Mesothelial cell of epicardium (in vitro differentiated cells): ENCODE measurements around the gene TMEM178B. TPM values are rescaled to one million over a fixed set of nuclear protein-coding genes. Genes with fewer than 3 reads are reported as not detected.
"Not testable (repeated sequence)": the region's sequence is repeated elsewhere in the genome, so short reads cannot be mapped to it uniquely, and the experiment has no call there.

Source experiments
- DNase-seq, 2 experiments: peaks; one replicate each; pipeline ENCODE4 v3.0.0; 2021; ENCODE audit warnings: low spot score in 2 of 2; ENCODE audit not compliant: unreplicated experiment in 2 of 2
- H3K27ac Mint-ChIP-seq: 2 replicates; pipeline ENCODE4 v1.8.0; 2021; ENCODE audit warnings: mixed read lengths
- H3K27me3 Mint-ChIP-seq: 2 replicates; pipeline ENCODE4 v1.8.0; 2021; ENCODE audit warnings: low read depth, mixed read lengths
- H3K36me3 Mint-ChIP-seq: 2 replicates; pipeline ENCODE4 v1.8.0; 2021; ENCODE audit warnings: mixed read lengths
- H3K4me1 Mint-ChIP-seq: 2 replicates; pipeline ENCODE4 v1.8.0; 2021; ENCODE audit warnings: mixed read lengths
- H3K4me3 Mint-ChIP-seq: 2 replicates; pipeline ENCODE4 v1.8.0; 2021; ENCODE audit warnings: mild to moderate bottlenecking, moderate library complexity, mixed read lengths
- H3K9me3 Mint-ChIP-seq: 2 replicates; pipeline ENCODE4 v1.8.0; 2021; ENCODE audit warnings: mixed read lengths
- total RNA-seq: library from RNA; stranded (reverse); gene quantifications from 3 replicates; pipeline ENCODE4 v1.2.1, GENCODE V29; 2021
- TF ChIP-seq, protein P1 (sequence below): fragments of 200-600 bp; sonication (generic); IDR thresholded peaks from one replicate; pipeline ENCODE4 v1.5.0; 2021; ENCODE audit warnings: antibody characterized with exemption; ENCODE audit not compliant: unreplicated experiment

Gene TMEM178B
- total RNA-seq, 1 donor from 2014 or later = 0.16 TPM

DNA sequence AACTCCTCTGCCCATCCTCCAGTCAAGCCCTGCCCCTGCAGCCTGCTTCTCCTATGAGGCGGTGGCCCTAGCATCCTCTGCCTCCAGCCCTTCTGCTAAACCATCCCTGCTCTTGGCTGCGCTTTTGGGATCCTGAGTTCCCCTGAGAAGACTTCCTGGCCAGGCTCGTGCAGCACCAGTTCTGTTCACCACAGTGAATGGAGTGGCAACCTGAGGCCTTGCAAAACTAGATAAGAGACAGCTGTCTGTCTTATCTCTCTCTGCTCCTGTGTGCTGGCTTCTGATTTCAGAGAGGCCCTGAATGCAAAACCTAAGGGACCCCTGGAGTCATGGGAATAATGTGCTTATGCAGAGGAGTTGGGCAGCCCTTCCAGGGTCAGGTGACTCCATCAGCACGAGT lies 119.2 kb downstream of the TMEM178B start:
- DNase-seq = no peak
- no peak overlapping the region for H3K4me3 Mint-ChIP-seq
- H3K36me3 Mint-ChIP-seq = no peaks in the 10 kb centered on the region
- peaks cover 2% of the 10 kb centered on the region for H3K4me1 Mint-ChIP-seq
- TF ChIP-seq, protein P1, sequence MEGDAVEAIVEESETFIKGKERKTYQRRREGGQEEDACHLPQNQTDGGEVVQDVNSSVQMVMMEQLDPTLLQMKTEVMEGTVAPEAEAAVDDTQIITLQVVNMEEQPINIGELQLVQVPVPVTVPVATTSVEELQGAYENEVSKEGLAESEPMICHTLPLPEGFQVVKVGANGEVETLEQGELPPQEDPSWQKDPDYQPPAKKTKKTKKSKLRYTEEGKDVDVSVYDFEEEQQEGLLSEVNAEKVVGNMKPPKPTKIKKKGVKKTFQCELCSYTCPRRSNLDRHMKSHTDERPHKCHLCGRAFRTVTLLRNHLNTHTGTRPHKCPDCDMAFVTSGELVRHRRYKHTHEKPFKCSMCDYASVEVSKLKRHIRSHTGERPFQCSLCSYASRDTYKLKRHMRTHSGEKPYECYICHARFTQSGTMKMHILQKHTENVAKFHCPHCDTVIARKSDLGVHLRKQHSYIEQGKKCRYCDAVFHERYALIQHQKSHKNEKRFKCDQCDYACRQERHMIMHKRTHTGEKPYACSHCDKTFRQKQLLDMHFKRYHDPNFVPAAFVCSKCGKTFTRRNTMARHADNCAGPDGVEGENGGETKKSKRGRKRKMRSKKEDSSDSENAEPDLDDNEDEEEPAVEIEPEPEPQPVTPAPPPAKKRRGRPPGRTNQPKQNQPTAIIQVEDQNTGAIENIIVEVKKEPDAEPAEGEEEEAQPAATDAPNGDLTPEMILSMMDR = no peak
- H3K27me3 Mint-ChIP-seq = no peaks in the 10 kb centered on the region
- H3K27ac Mint-ChIP-seq = no peak overlapping the region
- H3K9me3 Mint-ChIP-seq = no peaks in the 10 kb centered on the region

- H3K9me3 Mint-ChIP-seq, H3K27me3 Mint-ChIP-seq, H3K4me3 Mint-ChIP-seq, H3K36me3 Mint-ChIP-seq, H3K27ac Mint-ChIP-seq, DNase-seq: not testable (repeated sequence)
- peaks cover 12% of the 10 kb centered on the region for H3K4me1 Mint-ChIP-seq
Measured at GRCh38 chr7:141195722-141196121, 121.9 kb downstream of the TMEM178B start.

GRCh38 chr7:141198194-141198958 lies 124.5 kb downstream of the TMEM178B start:
- no peak overlapping the region for H3K4me3 Mint-ChIP-seq
- H3K36me3 Mint-ChIP-seq = no peaks in the 10 kb centered on the region
- no peaks in the 10 kb centered on the region for H3K9me3 Mint-ChIP-seq
- peaks cover 20% of the 10 kb centered on the region for H3K27me3 Mint-ChIP-seq
- no peak for DNase-seq
- TF ChIP-seq, protein P1 = no peak
- peak overlapping the region; percentile 43 for H3K27ac Mint-ChIP-seq
- H3K4me1 Mint-ChIP-seq = peaks cover 12% of the 10 kb centered on the region

- H3K4me3 Mint-ChIP-seq = no peak overlapping the region
- peaks cover 12% of the 10 kb centered on the region for H3K4me1 Mint-ChIP-seq
- H3K36me3 Mint-ChIP-seq = no peaks in the 10 kb centered on the region
- DNase-seq = no peak
- H3K27ac Mint-ChIP-seq = no peak overlapping the region
- TF ChIP-seq, protein P1 = no peak
- H3K27me3 Mint-ChIP-seq = peaks cover 27% of the 10 kb centered on the region
- H3K9me3 Mint-ChIP-seq = no peaks in the 10 kb centered on the region
Measured at GRCh38 chr7:141200191-141201108, 126.6 kb downstream of the TMEM178B start.

GRCh38 chr7:141201145-141201885 lies 127.5 kb downstream of the TMEM178B start:
- TF ChIP-seq, protein P1 = no peak
- Mint-ChIP-seq H3K4me1 (peaks cover 12% of the 10 kb centered on the region), H3K9me3 (no peaks in the 10 kb centered on the region), H3K27ac (no peak overlapping the region), H3K4me3 (no peak overlapping the region), H3K36me3 (no peaks in the 10 kb centered on the region), H3K27me3 (peaks cover 33% of the 10 kb centered on the region)
- DNase-seq = no peak
